ENCODE results near the gene HOXD13.
A peak's percentile ranks its signal among the peaks of the same experiment; 100 is the strongest.

The HOXD13 gene

DNA sequence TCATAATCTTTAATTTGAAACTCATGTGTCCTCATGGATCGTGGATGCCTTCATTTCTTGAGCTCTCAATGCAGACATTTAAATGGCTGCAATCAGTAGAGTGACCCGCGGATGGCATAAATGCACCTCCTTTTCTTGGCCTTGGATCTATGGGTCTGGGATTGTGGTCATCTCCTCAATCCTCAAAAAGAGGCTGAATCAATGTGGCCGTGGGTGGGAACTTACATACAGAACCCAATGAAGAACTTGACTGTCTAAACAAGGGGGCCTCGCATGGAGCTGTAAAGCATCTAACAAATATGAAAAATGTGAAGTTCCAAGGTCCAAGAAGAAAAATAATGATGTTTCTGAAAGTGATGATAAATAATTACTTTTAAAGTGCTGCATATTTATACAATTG is 2.9 kb downstream of the HOXD13 start:
- no peak for DNase-seq

GRCh38 chr2:176096243-176096985 is 3.9 kb downstream of the HOXD13 start:
- DNase-seq, result no peak

DNA sequence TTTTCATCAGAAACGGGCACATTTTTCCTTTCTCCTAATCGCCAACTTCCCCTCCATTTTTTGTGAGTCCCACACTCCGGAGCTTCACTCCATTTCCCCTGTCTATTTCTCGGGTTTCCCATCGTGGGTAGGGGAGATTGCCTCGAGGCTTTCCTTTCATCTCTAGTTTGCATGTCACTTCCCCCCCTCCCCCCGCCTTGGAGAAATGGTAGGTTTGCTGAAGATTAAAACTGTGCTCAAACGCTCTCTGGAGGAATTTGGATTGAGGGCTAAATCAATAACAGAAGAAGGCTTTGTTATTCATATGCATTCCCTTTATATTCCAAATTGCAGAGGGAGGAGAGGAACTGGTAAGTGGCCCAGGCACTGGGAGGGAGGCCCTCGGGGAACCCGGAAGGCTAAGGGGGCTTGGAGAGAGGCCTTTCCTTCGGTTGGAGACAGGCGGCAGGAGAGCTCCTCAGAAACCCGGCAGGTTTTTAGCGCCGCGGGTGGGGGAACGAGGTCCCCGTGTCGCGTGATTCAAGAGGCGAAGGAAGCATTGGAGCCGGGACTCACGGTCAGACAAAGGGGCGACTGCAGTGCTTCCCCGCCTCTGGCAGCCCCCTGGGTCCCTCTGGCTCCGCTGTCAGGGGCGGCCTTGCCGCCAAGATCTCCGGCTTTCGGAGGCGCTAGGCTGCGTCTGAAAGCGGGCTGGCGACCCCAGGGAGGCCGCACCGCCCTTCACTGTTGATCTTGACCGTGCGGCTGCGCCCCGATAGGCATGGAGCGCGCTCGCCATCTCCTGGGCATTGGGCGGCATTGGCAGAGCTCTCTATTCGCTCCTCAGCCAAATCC is 4.7 kb downstream of the HOXD13 start:
- peak; percentile 90 for DNase-seq

- no peak for DNase-seq
Observed at GRCh38 chr2:176097820-176098365, 5.4 kb downstream of the HOXD13 start.

DNA sequence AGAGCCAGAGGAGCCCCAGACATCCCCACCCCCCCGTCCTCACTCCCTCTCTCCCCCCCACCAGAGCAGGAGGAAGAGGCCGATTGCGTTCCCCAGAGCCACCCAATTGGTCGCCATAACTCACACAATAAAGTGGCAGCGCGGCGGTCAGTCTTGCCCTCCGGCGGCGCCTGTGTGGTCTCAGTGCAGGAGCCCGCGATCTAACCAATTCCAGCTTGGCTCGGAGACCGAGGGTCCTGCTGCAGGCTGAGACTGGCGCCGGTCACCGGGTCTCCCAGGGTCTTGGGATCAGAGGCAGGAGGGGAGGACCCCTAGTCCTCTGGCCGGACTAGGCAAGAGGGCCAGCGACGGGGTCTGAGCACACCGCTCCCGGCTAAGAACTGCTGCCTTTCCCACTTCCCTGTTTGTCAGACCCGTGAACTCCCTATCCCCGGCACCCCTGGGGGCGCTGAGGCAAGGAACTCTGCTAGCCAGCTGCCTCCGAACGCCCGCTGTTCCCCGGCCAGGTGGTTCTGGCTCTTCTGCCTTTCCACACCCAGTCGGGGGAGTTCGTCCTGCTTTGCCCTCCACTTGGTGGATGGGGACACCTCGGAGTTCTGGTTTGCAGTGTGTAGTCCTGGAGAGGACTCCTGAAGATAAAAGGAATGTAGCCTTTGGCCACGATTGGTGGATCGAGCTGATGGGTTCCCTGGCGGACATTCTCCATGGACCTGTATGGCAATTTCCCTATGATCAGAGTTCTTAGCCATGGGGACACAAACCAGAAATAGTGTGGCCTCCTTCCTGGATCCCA is 6.0 kb downstream of the HOXD13 start:
- peak; percentile 69 for DNase-seq

GRCh38 chr2:176099159-176099727 is 6.7 kb downstream of the HOXD13 start:
- no peak for DNase-seq

- DNase-seq, result no peak
Observed at GRCh38 chr2:176099728-176100546, 7.4 kb downstream of the HOXD13 start, which contains the start of gene HOXD12. TSS of gene HOXD12 (plus strand) at chr2:176099795. CDS start at chr2:176099802, 7 bp downstream.

- no peak for DNase-seq
Observed at GRCh38 chr2:176100547-176101140, 8.1 kb downstream of the HOXD13 start.

- no peak for DNase-seq
Observed at GRCh38 chr2:176101216-176101830, 8.8 kb downstream of the HOXD13 start.

GRCh38 chr2:176101842-176102241 is 9.3 kb downstream of the HOXD13 start:
- no peak for DNase-seq

DNA sequence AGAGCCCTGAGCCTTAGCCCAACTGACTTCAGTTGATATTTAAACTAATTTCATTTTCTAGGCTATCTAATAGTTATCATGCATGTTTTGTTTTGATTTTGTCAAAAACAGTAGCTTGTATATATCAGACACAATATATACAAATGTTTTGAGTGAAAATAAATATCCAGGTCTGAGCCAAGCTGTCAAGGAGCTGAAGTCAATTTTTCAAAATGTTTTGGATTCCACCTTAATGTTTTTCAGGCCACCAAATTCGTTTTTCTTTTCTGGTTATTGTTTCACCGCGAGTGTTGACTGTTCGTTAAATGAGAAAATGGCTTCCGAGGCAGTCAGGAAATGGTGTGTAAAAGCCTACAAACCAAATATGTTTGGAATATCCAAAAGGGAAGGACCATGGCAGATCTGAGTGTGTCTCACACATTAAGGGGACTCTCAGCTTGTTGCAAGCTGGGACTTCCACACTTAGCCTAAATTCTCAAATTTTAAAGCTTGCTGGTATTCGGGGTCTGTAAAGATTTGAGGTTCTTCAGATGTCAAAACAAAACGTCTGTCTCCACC is 9.9 kb downstream of the HOXD13 start:
- DNase-seq, result no peak

DNA sequence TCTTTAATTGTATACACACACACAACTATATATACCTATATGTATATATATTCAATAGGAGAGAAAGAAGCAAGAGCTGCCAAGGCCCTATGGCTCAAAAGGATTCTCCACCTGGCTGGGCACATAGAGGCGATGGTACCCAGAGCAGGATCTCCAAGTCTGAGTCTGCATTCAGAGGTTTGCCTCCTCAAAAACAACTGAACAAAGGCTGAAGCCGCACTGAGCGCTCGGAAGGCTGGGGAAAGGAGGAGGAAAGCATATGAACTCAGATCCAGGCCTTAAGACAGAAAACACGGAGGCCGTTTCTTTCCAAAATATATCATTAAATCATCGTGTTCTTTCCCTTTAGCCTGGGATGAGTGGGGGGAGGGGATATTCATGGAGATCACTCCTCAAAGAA is 10.7 kb downstream of the HOXD13 start:
- DNase-seq, result no peak

GRCh38 chr2:176103742-176104315 is 11.3 kb downstream of the HOXD13 start:
- no peak for DNase-seq

GRCh38 chr2:176104316-176105077 is 12.0 kb downstream of the HOXD13 start:
- DNase-seq, result no peak

- DNase-seq, result no peak
Observed at GRCh38 chr2:176105078-176105729, 12.7 kb downstream of the HOXD13 start.

DNA sequence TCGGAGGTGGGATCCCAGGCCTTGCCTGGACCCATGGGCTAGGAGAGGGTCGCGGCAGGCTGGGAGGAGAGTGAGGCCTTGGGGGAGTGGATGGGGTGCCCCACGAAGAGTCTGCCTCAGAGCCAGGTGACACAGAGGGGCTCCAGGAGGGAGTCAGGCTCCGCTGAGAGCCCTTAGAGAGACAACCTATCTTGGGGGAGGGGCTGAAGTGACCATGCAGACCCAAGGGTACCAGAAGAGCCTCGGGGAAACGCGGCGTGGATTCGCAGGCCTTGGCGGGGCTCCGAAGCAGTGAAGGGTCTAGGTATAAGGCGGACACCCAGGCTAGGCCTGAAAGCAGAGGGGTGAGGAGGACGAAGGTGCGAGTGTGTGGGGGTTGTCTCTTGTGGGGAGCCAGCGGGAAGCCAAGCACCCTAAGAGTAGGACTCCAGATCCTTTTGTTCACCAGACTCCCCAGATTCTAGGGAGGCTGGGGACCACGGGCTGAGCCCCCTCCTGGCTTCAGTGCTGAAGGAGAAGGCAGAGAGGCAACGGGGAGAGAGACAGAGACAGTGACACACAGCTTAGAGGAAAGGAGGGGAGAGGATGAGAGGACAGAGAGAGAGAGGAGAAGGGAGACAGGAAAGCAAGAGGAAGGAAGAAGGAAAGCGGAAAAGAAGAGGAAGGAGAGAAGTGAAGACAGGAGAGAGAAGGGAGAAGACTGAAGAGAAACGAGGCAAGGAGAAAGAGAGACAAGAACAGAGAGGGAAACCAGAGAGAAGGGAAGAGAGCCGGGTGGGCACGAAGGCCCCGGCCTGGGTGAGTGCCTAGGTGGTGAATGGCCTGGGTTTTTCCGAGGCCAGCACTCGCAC is 13.4 kb downstream of the HOXD13 start:
- DNase-seq, result no peak

All from COR-L47 (cell line).